Mesenchymal stem cell (in vitro differentiated cells and primary cell): ENCODE measurements around the gene ANKMY1.

Source experiments
- DNase-seq: peaks from one replicate; pipeline ENCODE4 v3.0.0-alpha.2; 2013
- H2AFZ ChIP-seq: one replicate; pipeline ENCODE4 v1.6.1; 2013; ENCODE audit warnings: low read depth, mild to moderate bottlenecking, control low read depth, inconsistent platforms, low read length, moderate library complexity
- H2AK5ac ChIP-seq: 2 replicates; pipeline ENCODE4 v1.6.1; 2013; ENCODE audit warnings: low read length, moderate library complexity, mild to moderate bottlenecking, inconsistent platforms; ENCODE audit not compliant: severe bottlenecking
- H2BK120ac ChIP-seq: one replicate; pipeline ENCODE4 v1.6.1; 2013; ENCODE audit warnings: low read depth, mild to moderate bottlenecking, inconsistent platforms, low read length, moderate library complexity
- H2BK12ac ChIP-seq, 2 experiments: one replicate each; pipeline ENCODE4 v1.6.1; 2013; ENCODE audit warnings: inconsistent platforms in 2 of 2, low read length in 2 of 2, mild to moderate bottlenecking in 2 of 2, moderate library complexity in 2 of 2, control low read depth in 1 of 2
- H2BK15ac ChIP-seq: one replicate; pipeline ENCODE4 v1.6.1; 2013; ENCODE audit warnings: mild to moderate bottlenecking, low read depth, inconsistent platforms; ENCODE audit not compliant: poor library complexity, severe bottlenecking
- H2BK5ac ChIP-seq: 2 replicates; pipeline ENCODE4 v1.6.1; 2013; ENCODE audit warnings: low read depth, mild to moderate bottlenecking, low read length, control low read depth, inconsistent platforms; ENCODE audit not compliant: poor library complexity, severe bottlenecking
- H3K14ac ChIP-seq, 2 experiments: one replicate each; pipeline ENCODE4 v1.6.1; 2013; ENCODE audit warnings: inconsistent platforms in 2 of 2, low read length in 2 of 2, control low read depth in 1 of 2, mild to moderate bottlenecking in 1 of 2, moderate library complexity in 1 of 2
- H3K18ac ChIP-seq, 2 experiments: one replicate each; pipeline ENCODE4 v1.6.1; 2013; ENCODE audit warnings: inconsistent platforms in 2 of 2, low read length in 2 of 2, control low read depth in 1 of 2, low read depth in 1 of 2, mild to moderate bottlenecking in 1 of 2
- H3K23ac ChIP-seq, 2 experiments: one replicate each; pipeline ENCODE4 v1.6.1; 2013; ENCODE audit warnings: inconsistent platforms in 2 of 2, low read length in 2 of 2, mild to moderate bottlenecking in 2 of 2, moderate library complexity in 2 of 2, control low read depth in 1 of 2
- H3K27ac ChIP-seq: 2 replicates; pipeline ENCODE4 v1.5.1; 2013; ENCODE audit warnings: mild to moderate bottlenecking, moderate library complexity, low read length, control low read depth, inconsistent platforms; ENCODE audit not compliant: poor library complexity, severe bottlenecking
- H3K27me3 ChIP-seq, 2 experiments: 2 replicates each; pipeline versions ENCODE4 v1.6.1 to v1.7.0; 2013; ENCODE audit warnings: low read length in 2 of 2, mild to moderate bottlenecking in 2 of 2, moderate library complexity in 2 of 2, control low read depth in 1 of 2, inconsistent platforms in 1 of 2; ENCODE audit not compliant: control insufficient read depth in 1 of 2, insufficient read depth in 1 of 2
- H3K36me3 ChIP-seq, 2 experiments: 2 replicates each; pipeline versions ENCODE4 v1.6.1 to v1.7.0; 2013; ENCODE audit warnings: low read length in 2 of 2, control low read depth in 1 of 2, inconsistent platforms in 1 of 2, low read depth in 1 of 2, mild to moderate bottlenecking in 1 of 2; ENCODE audit not compliant: insufficient read depth in 2 of 2, control insufficient read depth in 1 of 2
- H3K4ac ChIP-seq, 2 experiments: one replicate each; pipeline ENCODE4 v1.6.1; 2013; ENCODE audit warnings: inconsistent platforms in 2 of 2, low read length in 2 of 2, mild to moderate bottlenecking in 2 of 2, moderate library complexity in 2 of 2, control low read depth in 1 of 2, low read depth in 1 of 2
- H3K4me1 ChIP-seq: 2 replicates; pipeline ENCODE4 v1.6.1; 2013; ENCODE audit warnings: low read depth, low read length, control low read depth; ENCODE audit not compliant: control insufficient read depth, insufficient read depth
- H3K4me2 ChIP-seq: 2 replicates; pipeline ENCODE4 v1.6.1; 2013; ENCODE audit warnings: low read length, mild to moderate bottlenecking, inconsistent platforms; ENCODE audit not compliant: poor library complexity, severe bottlenecking
- H3K4me3 ChIP-seq, 2 experiments: 2 replicates each; pipeline versions ENCODE4 v1.5.1 to v1.7.0; 2013; ENCODE audit warnings: low read length in 2 of 2, mild to moderate bottlenecking in 2 of 2, control low read depth in 1 of 2, low read depth in 1 of 2; ENCODE audit not compliant: insufficient read depth in 1 of 2
- H3K79me1 ChIP-seq: replicated peaks from 2 replicates; pipeline ENCODE4 v1.6.1; 2013; ENCODE audit warnings: mild to moderate bottlenecking, control low read depth, low read length, inconsistent platforms; ENCODE audit not compliant: poor library complexity, severe bottlenecking
- H3K9ac ChIP-seq: 2 replicates; pipeline ENCODE4 v1.7.0; 2013; ENCODE audit warnings: mild to moderate bottlenecking, low read length, moderate library complexity
- H3K9me3 ChIP-seq: 2 replicates; pipeline ENCODE4 v1.7.0; 2013; ENCODE audit warnings: mild to moderate bottlenecking, low read length; ENCODE audit not compliant: control insufficient read depth
- H4K8ac ChIP-seq: one replicate; pipeline ENCODE4 v1.6.1; 2013; ENCODE audit warnings: inconsistent platforms, mild to moderate bottlenecking, low read length, moderate library complexity
- H4K91ac ChIP-seq: one replicate; pipeline ENCODE4 v1.6.1; 2013; ENCODE audit warnings: mild to moderate bottlenecking, low read length, inconsistent platforms
- WGBS: methylation state at CpG from one replicate; pipeline ENCODE4 v1.1.7; 2013; ENCODE audit warnings: mixed read lengths; 5-methylcytosine and 5-hydroxymethylcytosine counted together

ANKMY1 gene

DNA sequence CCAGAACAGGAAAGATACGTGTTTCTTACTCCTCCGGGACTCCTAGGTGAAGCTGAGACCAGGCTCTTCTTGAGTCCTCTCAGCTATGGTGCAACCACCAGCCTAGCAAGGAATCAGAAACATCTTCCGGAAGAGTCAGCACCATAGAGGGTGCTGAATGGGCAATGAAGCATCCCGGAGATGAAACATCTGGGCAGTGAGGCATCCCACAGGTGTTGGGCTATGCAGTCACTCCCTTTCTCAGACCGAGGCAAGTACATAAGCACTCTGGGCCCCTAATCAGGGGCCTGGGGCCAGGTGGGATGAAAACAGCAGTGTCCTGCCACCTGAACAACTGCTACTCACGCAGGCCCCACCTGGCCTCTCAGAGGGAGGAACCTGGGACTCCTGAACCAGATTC, 27.3 kb upstream of the ANKMY1 start:
- H2AFZ ChIP-seq: no peak overlapping the region
- no peak overlapping the region for H3K4ac ChIP-seq
- no peak overlapping the region for H2BK15ac ChIP-seq
- H2BK120ac ChIP-seq: no peak overlapping the region
- peak overlapping the region; percentile 69 for H3K4me2 ChIP-seq
- no peak overlapping the region for H2BK12ac ChIP-seq
- peaks cover 45% of the 10 kb centered on the region for H3K4me1 ChIP-seq
- H3K23ac ChIP-seq: no peak overlapping the region
- H3K9ac ChIP-seq: peak overlapping the region; percentile 98
- H4K91ac ChIP-seq: no peak overlapping the region
- no peaks in the 10 kb centered on the region for H3K9me3 ChIP-seq
- no peak overlapping the region for H3K27ac ChIP-seq
- no peak overlapping the region for H3K18ac ChIP-seq
- no peak overlapping the region for H3K14ac ChIP-seq
- no peaks in the 10 kb centered on the region for H3K27me3 ChIP-seq
- no peak for DNase-seq
- H3K4me3 ChIP-seq: peak overlapping the region in 1 of 2 experiments; percentile 99
- peaks cover 27% of the 10 kb centered on the region for H3K79me1 ChIP-seq
- H3K36me3 ChIP-seq: peaks cover 7 to 13% of the 10 kb centered on the region in 2 experiments
- H2AK5ac ChIP-seq: no peak overlapping the region
- 91% methylated on average over 6 of the region's 6 CpGs for WGBS
- H2BK5ac ChIP-seq: no peak overlapping the region
- H4K8ac ChIP-seq: no peak overlapping the region

DNA sequence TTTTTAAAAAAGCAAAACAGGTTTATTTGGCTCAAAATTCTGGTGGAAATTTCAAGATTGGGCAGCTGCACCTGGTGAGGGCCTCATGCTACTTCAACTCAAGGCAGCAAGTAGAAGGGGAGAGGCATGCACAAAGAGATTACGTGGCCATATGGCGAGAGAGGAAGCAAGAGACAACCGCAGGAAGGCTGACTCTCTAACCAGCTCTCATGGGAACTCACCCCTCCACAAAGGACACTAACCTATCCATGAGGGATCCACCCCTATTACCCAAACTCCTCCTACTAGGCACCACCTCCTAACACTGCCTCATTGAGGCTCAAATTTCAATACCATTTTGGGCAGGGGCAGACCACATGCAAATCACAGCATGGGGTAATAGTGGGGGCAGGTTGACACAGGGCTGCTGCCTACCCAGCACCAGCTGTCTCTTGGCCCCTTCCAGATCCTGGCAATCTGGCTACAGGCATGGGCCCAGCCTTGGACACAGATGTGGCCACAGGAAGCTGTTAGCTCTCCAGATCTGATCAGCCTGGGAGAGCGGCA, 26.8 kb upstream of the ANKMY1 start:
- no peak overlapping the region for H2BK120ac ChIP-seq
- H2BK12ac ChIP-seq: no peak overlapping the region
- 83% methylated on average over 4 of the region's 4 CpGs for WGBS
- peaks cover 4 to 9% of the 10 kb centered on the region in 2 experiments for H3K36me3 ChIP-seq
- H4K8ac ChIP-seq: no peak overlapping the region
- H3K9ac ChIP-seq: peak overlapping the region; percentile 98
- H3K27me3 ChIP-seq: no peaks in the 10 kb centered on the region
- H3K4ac ChIP-seq: no peak overlapping the region
- H3K27ac ChIP-seq: no peak overlapping the region
- no peak overlapping the region for H2AFZ ChIP-seq
- H2AK5ac ChIP-seq: no peak overlapping the region
- H4K91ac ChIP-seq: no peak overlapping the region
- H3K18ac ChIP-seq: no peak overlapping the region
- peaks cover 24% of the 10 kb centered on the region for H3K79me1 ChIP-seq
- DNase-seq: peak; percentile 40
- peak overlapping the region in 1 of 2 experiments; percentile 99 for H3K4me3 ChIP-seq
- no peaks in the 10 kb centered on the region for H3K9me3 ChIP-seq
- H3K4me2 ChIP-seq: no peak overlapping the region
- no peak overlapping the region for H3K23ac ChIP-seq
- H2BK15ac ChIP-seq: no peak overlapping the region
- no peak overlapping the region for H3K14ac ChIP-seq
- no peak overlapping the region for H2BK5ac ChIP-seq
- H3K4me1 ChIP-seq: peaks cover 46% of the 10 kb centered on the region

DNA sequence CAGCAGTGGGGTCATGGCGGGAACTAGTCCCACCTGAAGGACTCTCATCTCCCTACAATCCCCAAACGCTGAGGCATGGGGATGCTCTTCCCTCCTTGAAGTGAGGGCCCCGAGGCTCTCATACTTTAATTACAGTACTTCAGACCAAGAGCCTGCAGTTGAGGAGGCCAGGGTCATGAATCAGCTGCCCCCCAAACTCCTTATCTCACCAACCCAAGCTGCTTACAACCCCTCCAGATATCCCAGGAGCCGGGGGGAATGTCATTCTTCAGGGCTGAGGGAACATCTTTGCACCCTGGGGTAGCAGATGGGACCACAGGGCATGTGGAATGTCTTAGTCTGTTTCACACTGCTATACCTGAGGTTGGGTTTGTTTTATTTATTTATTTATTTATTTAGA, 26.0 kb upstream of the ANKMY1 start:
- Histone ChIP-seq H2BK120ac (no peak overlapping the region), H3K4me2 (no peak overlapping the region), H3K23ac (no peak overlapping the region), H4K91ac (no peak overlapping the region), H3K4me3 (no peak overlapping the region), H3K79me1 (peaks cover 27% of the 10 kb centered on the region), H2BK15ac (no peak overlapping the region), H2BK12ac (no peak overlapping the region), H3K4me1 (peaks cover 46% of the 10 kb centered on the region), H3K36me3 (peaks cover 10 to 12% of the 10 kb centered on the region in 2 experiments), H3K18ac (no peak overlapping the region), H2BK5ac (no peak overlapping the region), H2AK5ac (no peak overlapping the region), H3K27me3 (no peaks in the 10 kb centered on the region), H3K4ac (no peak overlapping the region), H3K9me3 (no peaks in the 10 kb centered on the region), H3K9ac (no peak overlapping the region), H3K14ac (no peak overlapping the region), H2AFZ (no peak overlapping the region), H4K8ac (no peak overlapping the region), H3K27ac (no peak overlapping the region)
- WGBS: 91% methylated on average over 4 of the region's 4 CpGs
- DNase-seq: no peak

DNA sequence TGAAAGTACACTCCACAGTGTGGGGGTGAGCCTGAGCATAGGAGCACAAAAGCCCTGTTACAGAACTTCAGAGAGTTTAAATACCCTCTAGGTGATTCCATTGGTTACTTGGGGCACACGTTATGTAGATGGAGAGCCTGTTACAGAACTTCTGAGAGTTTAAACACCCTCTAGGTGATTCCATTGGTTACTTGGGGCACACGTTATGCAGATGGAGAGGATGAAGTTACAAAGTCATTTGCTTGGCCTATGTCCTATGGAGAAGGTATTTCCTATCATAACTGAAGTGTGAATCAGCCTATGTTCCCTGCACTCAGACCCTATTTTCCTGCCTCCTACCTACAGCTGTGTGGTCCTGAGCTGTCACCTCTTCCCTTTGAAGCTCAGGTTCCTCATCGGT, 25.0 kb upstream of the ANKMY1 start:
- no peak overlapping the region for H3K14ac ChIP-seq
- no peak overlapping the region for H2BK15ac ChIP-seq
- WGBS: 84% methylated on average over 3 of the region's 3 CpGs

More for the DNA sequence above, 25.0 kb upstream of the ANKMY1 start:
- Histone ChIP-seq H3K9ac (no peak overlapping the region), H3K36me3 (peaks cover 19 to 21% of the 10 kb centered on the region in 2 experiments), H3K79me1 (peaks cover 33% of the 10 kb centered on the region), H3K9me3 (no peaks in the 10 kb centered on the region), H2AK5ac (no peak overlapping the region), H3K4me1 (peaks cover 40% of the 10 kb centered on the region), H3K4me3 (no peak overlapping the region), H3K23ac (no peak overlapping the region), H3K18ac (no peak overlapping the region), H2BK120ac (no peak overlapping the region), H3K27me3 (no peaks in the 10 kb centered on the region), H3K4ac (no peak overlapping the region), H4K91ac (no peak overlapping the region), H2BK5ac (no peak overlapping the region), H2AFZ (no peak overlapping the region), H3K27ac (no peak overlapping the region), H3K4me2 (no peak overlapping the region), H4K8ac (no peak overlapping the region), H2BK12ac (no peak overlapping the region)
- no peak for DNase-seq
